Fibroblast of the aortic adventitia (primary cell): ENCODE measurements around the gene CR2. TPM values are rescaled to one million over a fixed set of nuclear protein-coding genes. Genes with fewer than 3 reads are reported as not detected.
"Not testable (repeated sequence)": the region's sequence is repeated elsewhere in the genome, so short reads cannot be mapped to it uniquely, and the experiment has no call there.

Experiments
- DNase-seq: peaks from one replicate; pipeline ENCODE4 v3.0.0-alpha.2; 2010; ENCODE audit warnings: low read depth
- H3K4me3 ChIP-seq: 2 replicates; pipeline ENCODE4 v1.5.1; 2011; ENCODE audit warnings: low read depth, mild to moderate bottlenecking, control low read depth, low read length, moderate library complexity
- total RNA-seq: library from RNA; depleted of rRNA; stranded (reverse); fragments of >200 nt; gene quantifications from 2 replicates; pipeline ENCODE4 v1.2.3, GENCODE V29; 2012; ENCODE audit warnings: low replicate concordance
- TF ChIP-seq, protein P1 (sequence below): IDR thresholded peaks from 2 replicates; pipeline ENCODE4 v1.5.1; 2011; ENCODE audit warnings: mild to moderate bottlenecking, low read length, control low read depth, inconsistent platforms; ENCODE audit not compliant: insufficient read depth

CR2 gene
- total RNA-seq, 1 donor, result not detected

DNA sequence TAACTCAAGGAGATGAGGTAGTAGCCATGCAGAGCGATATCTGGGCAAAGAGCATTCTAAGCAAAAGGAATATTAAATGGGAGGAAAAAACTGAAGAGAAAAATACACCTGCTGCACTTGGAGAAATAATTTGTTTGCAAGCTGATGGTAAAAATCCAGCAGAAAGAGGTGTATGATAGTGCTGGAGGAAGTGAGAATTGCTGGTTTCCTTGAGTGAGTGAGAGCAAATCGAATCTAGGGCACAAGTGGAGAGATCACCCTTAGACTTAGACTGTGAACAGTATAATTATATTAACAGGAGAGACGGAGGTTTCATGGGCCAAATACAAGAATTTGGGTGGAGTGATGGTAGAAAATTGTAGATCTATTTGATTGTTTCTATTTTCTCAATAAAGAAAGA is 39.1 kb downstream of the CR2 start:
- DNase-seq, result no peak
- H3K4me3 ChIP-seq, result no peak overlapping the region
- TF ChIP-seq, protein P1, sequence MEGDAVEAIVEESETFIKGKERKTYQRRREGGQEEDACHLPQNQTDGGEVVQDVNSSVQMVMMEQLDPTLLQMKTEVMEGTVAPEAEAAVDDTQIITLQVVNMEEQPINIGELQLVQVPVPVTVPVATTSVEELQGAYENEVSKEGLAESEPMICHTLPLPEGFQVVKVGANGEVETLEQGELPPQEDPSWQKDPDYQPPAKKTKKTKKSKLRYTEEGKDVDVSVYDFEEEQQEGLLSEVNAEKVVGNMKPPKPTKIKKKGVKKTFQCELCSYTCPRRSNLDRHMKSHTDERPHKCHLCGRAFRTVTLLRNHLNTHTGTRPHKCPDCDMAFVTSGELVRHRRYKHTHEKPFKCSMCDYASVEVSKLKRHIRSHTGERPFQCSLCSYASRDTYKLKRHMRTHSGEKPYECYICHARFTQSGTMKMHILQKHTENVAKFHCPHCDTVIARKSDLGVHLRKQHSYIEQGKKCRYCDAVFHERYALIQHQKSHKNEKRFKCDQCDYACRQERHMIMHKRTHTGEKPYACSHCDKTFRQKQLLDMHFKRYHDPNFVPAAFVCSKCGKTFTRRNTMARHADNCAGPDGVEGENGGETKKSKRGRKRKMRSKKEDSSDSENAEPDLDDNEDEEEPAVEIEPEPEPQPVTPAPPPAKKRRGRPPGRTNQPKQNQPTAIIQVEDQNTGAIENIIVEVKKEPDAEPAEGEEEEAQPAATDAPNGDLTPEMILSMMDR, result no peak

DNA sequence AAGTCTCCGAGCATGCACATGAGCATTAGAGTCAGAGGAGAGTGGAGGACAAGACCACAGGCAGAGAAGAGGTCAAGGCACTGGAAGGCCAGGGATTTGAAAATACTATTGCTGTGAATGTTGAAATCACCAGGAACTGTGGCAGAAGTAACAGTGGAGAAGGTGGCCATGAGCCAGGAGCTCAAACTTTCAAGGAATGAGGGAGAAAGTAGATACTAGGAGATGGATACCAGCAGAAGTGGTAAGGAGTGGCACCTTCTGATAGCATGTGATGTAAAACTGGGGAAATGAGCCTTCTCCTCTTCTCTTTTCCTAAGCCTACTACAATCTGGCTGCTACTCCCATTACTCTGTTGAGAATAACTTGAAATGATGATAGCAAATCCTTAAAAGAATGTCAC is 40.0 kb downstream of the CR2 start:
- TF ChIP-seq, protein P1, result no peak
- H3K4me3 ChIP-seq, result no peak overlapping the region
- DNase-seq, result no peak

DNA sequence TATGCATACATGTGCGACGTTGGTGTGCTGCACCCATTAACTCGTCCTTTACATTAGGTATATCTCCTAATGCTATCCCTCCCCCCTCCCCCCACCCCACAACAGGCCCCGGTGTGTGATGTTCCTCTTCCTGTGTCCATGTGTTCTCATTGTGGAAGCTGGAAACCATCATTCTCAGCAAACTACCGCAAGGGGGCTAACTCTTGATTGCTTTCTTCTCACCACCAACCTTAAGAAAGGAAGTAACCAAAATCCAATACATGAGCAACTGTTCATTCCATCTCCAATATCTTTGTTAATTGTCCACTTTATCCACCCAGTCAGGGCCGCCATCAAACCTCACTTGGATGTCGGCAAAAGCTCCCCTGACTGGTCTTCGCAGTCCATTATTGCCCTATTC is 41.2 kb downstream of the CR2 start:
- not testable (repeated sequence) for DNase-seq, H3K4me3 ChIP-seq

DNA sequence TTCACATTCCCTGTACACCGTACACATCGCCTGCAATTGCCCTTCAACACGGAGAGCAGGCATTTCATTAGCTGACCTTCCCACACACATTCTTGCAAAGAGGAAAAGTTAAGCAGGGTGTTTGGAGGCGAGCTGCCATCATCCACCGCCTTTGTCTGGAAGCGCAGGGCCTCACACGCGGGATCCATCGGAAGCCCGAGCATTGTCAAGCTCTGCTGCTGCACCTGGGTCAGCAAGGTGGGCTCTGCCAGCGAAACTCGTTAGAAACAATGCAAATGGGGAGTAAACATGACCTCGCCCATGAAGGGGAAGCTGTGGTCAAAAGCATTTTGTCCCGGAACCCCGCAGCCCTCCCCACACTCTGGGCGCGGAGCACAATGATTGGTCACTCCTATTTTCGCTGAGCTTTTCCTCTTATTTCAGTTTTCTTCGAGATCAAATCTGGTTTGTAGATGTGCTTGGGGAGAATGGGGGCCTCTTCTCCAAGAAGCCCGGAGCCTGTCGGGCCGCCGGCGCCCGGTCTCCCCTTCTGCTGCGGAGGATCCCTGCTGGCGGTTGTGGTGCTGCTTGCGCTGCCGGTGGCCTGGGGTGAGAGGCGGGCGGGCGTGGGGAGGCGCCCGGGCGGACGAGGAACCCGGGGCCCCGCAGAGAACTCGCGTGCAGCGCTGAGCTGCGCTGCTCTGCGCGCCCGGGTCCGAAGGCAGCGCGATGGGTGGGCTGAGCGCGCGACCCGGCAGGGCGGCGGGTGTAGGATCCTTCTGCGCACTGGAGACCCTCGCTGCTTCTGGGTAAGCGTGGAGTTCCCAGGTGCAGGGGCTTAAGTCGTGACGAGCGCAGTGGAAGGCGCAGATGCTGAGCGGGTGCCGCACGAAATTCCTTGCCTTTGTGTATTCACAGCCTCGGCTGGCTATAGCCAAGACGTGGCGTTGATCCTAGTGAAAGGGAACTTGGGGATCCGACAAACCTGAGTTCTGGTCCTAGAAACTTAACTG is 42.0 kb downstream of the CR2 start, which contains the start of gene CR1:
Gene CR1, plus strand, starts transcription at position 357 of the 992 bp plus-strand sequence. Its CDS starts 111 bp downstream, at position 468.
- no peak for DNase-seq
- H3K4me3 ChIP-seq, result no peak within 1 kb of the TSS
- TF ChIP-seq, protein P1, result no peak

DNA sequence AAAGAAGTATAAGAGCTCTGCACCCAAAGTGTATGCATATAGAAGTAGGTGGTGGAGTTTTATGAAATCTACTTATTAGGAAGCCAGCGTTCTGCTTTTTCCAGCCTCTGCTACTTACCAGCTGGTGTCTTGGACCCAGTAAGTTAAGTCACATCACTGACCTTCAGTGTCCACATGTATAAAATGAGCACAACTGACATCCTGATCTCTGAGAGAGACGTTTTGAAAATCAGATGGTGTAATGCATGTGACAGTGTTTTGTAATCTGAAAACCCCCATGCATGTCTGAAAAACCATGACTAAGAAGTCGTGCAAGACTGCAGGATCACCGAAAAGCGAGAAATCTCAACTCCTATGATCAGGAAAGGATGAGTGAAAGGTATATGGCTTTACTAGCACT is 43.8 kb downstream of the CR2 start:
- TF ChIP-seq, protein P1, result no peak

DNA sequence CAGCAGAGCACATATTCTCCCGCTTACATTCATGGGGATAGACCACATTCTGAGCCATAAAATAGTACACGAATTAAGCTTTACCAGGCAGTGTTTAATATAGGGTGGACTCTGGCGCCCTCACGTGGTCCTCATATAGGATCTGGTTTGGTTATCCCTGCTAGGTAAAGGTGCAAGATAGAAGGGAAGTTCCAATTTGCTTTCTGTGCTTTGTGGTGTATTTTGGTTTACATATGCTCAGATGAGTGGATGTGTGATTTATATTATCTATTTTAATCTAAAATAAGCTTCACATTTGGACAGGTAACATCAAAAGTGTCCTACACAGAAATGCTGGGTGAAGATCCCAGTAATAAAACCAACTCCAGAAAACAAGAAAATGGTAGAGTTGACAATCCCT is 45.4 kb downstream of the CR2 start:
- peak; percentile 70 for DNase-seq
- H3K4me3 ChIP-seq, result no peak overlapping the region
- TF ChIP-seq, protein P1, result peak; percentile 62

More for the DNA sequence above, 43.8 kb downstream of the CR2 start:
- DNase-seq, result no peak
- no peak overlapping the region for H3K4me3 ChIP-seq

DNA sequence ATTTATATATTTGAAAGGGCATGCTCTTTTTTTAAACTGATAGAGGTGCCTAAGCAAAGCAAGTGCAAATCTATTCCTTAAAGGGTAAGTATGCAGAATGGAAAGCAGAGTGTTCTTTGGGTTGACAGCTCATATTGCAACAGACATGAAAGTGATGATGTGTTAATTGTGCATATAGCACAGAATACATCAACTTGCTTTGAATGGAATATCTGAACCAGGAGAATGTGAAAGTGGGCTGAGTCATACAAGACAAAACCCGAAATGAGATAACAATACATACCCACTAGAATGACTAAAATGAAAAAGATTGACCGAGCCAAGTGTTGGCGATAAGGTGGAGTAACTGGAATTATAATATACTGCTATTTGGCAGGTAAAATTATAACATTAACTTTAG is 46.2 kb downstream of the CR2 start:
- H3K4me3 ChIP-seq, result no peak overlapping the region
- DNase-seq, result no peak
- TF ChIP-seq, protein P1, result no peak
